ENCODE data around the gene NDRG3. TPM values are rescaled to one million over a fixed set of nuclear protein-coding genes. Genes with fewer than 3 reads are reported as not detected.

NDRG3 gene
- total and polyA plus RNA-seq, 10 of the 15 experiments (the other 5 are each of a cell fraction or from before 2014, with no cell fraction given), result 11.2 to 29.7 (median 14.9) TPM

DNA sequence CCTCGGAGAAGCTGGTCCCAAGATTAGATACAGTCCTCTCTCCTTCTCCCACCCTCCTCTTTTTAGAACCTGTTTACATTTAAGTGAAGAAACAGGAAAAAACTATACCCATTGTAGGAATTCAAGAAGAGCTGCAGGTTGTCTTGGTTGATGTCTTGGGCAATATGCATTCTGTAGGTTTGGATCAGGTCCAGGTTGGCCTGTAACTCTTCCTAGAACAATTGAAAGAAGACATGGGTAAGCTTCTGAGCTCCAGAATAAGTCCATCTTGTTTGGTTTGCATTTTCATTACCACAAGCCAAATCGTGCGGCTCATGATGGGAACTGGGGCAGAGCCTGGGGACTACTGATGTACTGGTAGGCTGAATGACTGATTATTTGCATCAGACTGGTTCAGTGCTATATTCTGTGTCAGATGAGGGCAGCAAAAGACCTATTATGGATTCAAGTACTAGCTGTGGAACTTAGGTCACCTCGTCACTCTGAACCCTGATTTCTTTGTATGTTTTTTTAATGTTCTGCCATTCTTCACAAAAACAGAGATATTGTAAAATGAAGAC, 79.6 kb downstream of the NDRG3 start:
- ChIA-PET RAD21 (ENCODE audit: unreplicated experiment) (interaction anchor here (0.7 to 1.3 kb wide), 3 partner anchors 142 to 223 kb away, joined by 3 to 5 read pairs (median 3); no protein-coding TSS in a partner anchor), CTCF (interaction anchor here (0.7 to 2.4 kb wide), 7 partner anchors 20 to 253 kb away, joined by 3 to 11 read pairs (median 5); no protein-coding TSS in a partner anchor), POLR2A (no interaction called here), SMC1A (ENCODE audit: uncharacterized antibody, unreplicated experiment) (interaction anchor here (0.6 to 1.7 kb wide), 7 partner anchors 13 to 142 kb away, joined by 3 to 5 read pairs (median 3); partner anchors contain the start of gene SLA2)
- no peaks in the 10 kb centered on the region for H3K9me3 ChIP-seq (replicated peaks; ENCODE audit: control insufficient read depth, insufficient read depth, low read length)
- no peaks in the 10 kb centered on the region for H3K79me2 ChIP-seq (ENCODE audit: control insufficient read depth, insufficient read depth, low read length)
- ATAC-seq, result no peak
- no peaks in the 10 kb centered on the region for H3K4me1 ChIP-seq (ENCODE audit: control insufficient read depth, insufficient read depth, low read length)
- no peak for FAIRE-seq
- H3K4me3 ChIP-seq, result no peak overlapping the region
- DNase-seq (ENCODE audit: low read depth, low spot score), result no peak
- peak; percentile 38; the same call in 1 of the 2 replicates for TF ChIP-seq RAD21 (IDR thresholded peaks at IDR 0.05; ENCODE audit: insufficient read depth, low read depth, low read length)
- no peak for TF ChIP-seq PML (IDR thresholded peaks at IDR 0.05; ENCODE audit: low read length)
- TF ChIP-seq SMC3 (IDR thresholded peaks at IDR 0.05; ENCODE audit: borderline replicate concordance, low read length), result peak; percentile 26; the same call in 1 of the 2 replicates
- TF ChIP-seq, protein P1, sequence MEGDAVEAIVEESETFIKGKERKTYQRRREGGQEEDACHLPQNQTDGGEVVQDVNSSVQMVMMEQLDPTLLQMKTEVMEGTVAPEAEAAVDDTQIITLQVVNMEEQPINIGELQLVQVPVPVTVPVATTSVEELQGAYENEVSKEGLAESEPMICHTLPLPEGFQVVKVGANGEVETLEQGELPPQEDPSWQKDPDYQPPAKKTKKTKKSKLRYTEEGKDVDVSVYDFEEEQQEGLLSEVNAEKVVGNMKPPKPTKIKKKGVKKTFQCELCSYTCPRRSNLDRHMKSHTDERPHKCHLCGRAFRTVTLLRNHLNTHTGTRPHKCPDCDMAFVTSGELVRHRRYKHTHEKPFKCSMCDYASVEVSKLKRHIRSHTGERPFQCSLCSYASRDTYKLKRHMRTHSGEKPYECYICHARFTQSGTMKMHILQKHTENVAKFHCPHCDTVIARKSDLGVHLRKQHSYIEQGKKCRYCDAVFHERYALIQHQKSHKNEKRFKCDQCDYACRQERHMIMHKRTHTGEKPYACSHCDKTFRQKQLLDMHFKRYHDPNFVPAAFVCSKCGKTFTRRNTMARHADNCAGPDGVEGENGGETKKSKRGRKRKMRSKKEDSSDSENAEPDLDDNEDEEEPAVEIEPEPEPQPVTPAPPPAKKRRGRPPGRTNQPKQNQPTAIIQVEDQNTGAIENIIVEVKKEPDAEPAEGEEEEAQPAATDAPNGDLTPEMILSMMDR (IDR thresholded peaks at IDR 0.05 in 2 of 3, conservative IDR thresholded peaks at IDR 0.05 in 1 of 3; ENCODE audit: control insufficient read depth in 2 of 3, extremely low read depth in 1 of 3, insufficient read depth in 1 of 3, low read depth in 3 of 3, low read length in 3 of 3), result peak in 2 of 3 experiments; percentile 14 to 42; a peak in 2 of 6 replicates
- no peak for TF ChIP-seq KLF5 (IDR thresholded peaks at IDR 0.05; ENCODE audit: partially characterized antibody)
- no peak for TF ChIP-seq RUNX3 (IDR thresholded peaks at IDR 0.05; ENCODE audit: low read length)
- no peak for TF ChIP-seq POU2F2 (IDR thresholded peaks at IDR 0.05; ENCODE audit: borderline replicate concordance, low read depth, low read length)
- no TSS peak for BruUV-seq (replicated peaks)
- H3K27ac ChIP-seq (ENCODE audit: control insufficient read depth, insufficient read depth), result no peak overlapping the region
- no peak overlapping the region for H3K4me2 ChIP-seq (ENCODE audit: control insufficient read depth, insufficient read depth)
- no peaks in the 10 kb centered on the region; a peak in 2 of 4 replicates for H3K36me3 ChIP-seq (ENCODE audit: control insufficient read depth in 2 of 2, insufficient read depth in 2 of 2, low read length in 1 of 2)
- no peak overlapping the region for H2AFZ ChIP-seq (ENCODE audit: control insufficient read depth, low read depth, low read length)
- intact Hi-C loops (cut with micrococcal nuclease; ENCODE audit: unreplicated experiment) (no loop called here), in situ Hi-C loops (cut with MboI) (no loop called here)
- 84% methylated on average over 4 of the region's 4 CpGs for WGBS (ENCODE audit: insufficient coverage, insufficient replicate concordance, low lambda C conversion rate, missing lambda C conversion rate)
- H3K9ac ChIP-seq (ENCODE audit: control insufficient read depth, insufficient read depth, low read length), result no peak overlapping the region
- no peaks in the 10 kb centered on the region for H4K20me1 ChIP-seq (ENCODE audit: control insufficient read depth, insufficient read depth)
- H3K27me3 ChIP-seq (replicated peaks in 1 of 2; ENCODE audit: control insufficient read depth in 2 of 2, insufficient read depth in 2 of 2, low read length in 1 of 2), result no peaks in the 10 kb centered on the region
